T-helper 2 cell (primary cell): ENCODE results near the gene MICU1.
"Not testable (repeated sequence)": the region's sequence is repeated elsewhere in the genome, so short reads cannot be mapped to it uniquely, and the experiment has no call there.

Source experiments
- DNase-seq, 5 experiments: peaks; one replicate each; pipeline versions ENCODE4 v3.0.0 to v3.0.0-alpha.2; 2012 to 2022

Gene MICU1

GRCh38 chr10:72442969-72443368 lies 182.9 kb downstream of the MICU1 start:
- DNase-seq = not testable (repeated sequence)

GRCh38 chr10:72435570-72435969 lies 190.3 kb downstream of the MICU1 start:
- no peak for DNase-seq

- DNase-seq = not testable (repeated sequence)
Observed at GRCh38 chr10:72430936-72431335, 194.9 kb downstream of the MICU1 start.

- no peak for DNase-seq
Observed at GRCh38 chr10:72429931-72430330, 195.9 kb downstream of the MICU1 start.

- no peak for DNase-seq
Observed at GRCh38 chr10:72426986-72427385, 198.9 kb downstream of the MICU1 start.

GRCh38 chr10:72425133-72425532 lies 200.7 kb downstream of the MICU1 start:
- no peak for DNase-seq

GRCh38 chr10:72424561-72424960 lies 201.3 kb downstream of the MICU1 start:
- DNase-seq = no peak

- no peak for DNase-seq
Observed at GRCh38 chr10:72423426-72423825, 202.5 kb downstream of the MICU1 start.

GRCh38 chr10:72421885-72422540 lies 203.9 kb downstream of the MICU1 start:
- DNase-seq = no peak

GRCh38 chr10:72419241-72419640 lies 206.6 kb downstream of the MICU1 start:
- DNase-seq = no peak

GRCh38 chr10:72418679-72419078 lies 207.2 kb downstream of the MICU1 start:
- no peak for DNase-seq

GRCh38 chr10:72417971-72418370 lies 207.9 kb downstream of the MICU1 start:
- DNase-seq = no peak

GRCh38 chr10:72416661-72417060 lies 209.2 kb downstream of the MICU1 start:
- no peak for DNase-seq

- DNase-seq = no peak
Observed at GRCh38 chr10:72414642-72415041, 211.2 kb downstream of the MICU1 start.

GRCh38 chr10:72409167-72409566 lies 216.7 kb downstream of the MICU1 start:
- no peak for DNase-seq

- no peak for DNase-seq
Observed at GRCh38 chr10:72407927-72408600, 217.8 kb downstream of the MICU1 start.

- DNase-seq = no peak
Observed at GRCh38 chr10:72407471-72407870, 218.4 kb downstream of the MICU1 start.

- not testable (repeated sequence) for DNase-seq
Observed at GRCh38 chr10:72395581-72395980, 230.3 kb downstream of the MICU1 start.

- no peak for DNase-seq
Observed at GRCh38 chr10:72392571-72392970, 233.3 kb downstream of the MICU1 start.

GRCh38 chr10:72390764-72391163 lies 235.1 kb downstream of the MICU1 start:
- DNase-seq = no peak

GRCh38 chr10:72389716-72390115 lies 236.2 kb downstream of the MICU1 start:
- DNase-seq = no peak

GRCh38 chr10:72389014-72389413 lies 236.9 kb downstream of the MICU1 start:
- no peak for DNase-seq

- no peak for DNase-seq
Observed at GRCh38 chr10:72388062-72388461, 237.8 kb downstream of the MICU1 start.

GRCh38 chr10:72386916-72387586 lies 238.8 kb downstream of the MICU1 start:
- no peak for DNase-seq
